GM19239 (cell line): ENCODE data around the gene SAFB.

ENCODE experiments used
- DNase-seq: peaks from one replicate; pipeline ENCODE4 v3.0.0; 2011; ENCODE audit warnings: low spot score; ENCODE audit not compliant: insufficient read length
- FAIRE-seq: peaks from 2 replicates; lab custom pipeline; 2011; peaks lifted over from hg19 to GRCh38; lab: Jason Lieb, UNC

The SAFB gene

GRCh38 chr19:5622465-5623396 lies at the start of gene SAFB, which contains the start of gene SAFB2:
Gene SAFB, plus strand, starts transcription at chr19:5623083. Its CDS starts 123 bp downstream, at chr19:5623206.
Gene SAFB2, minus strand, starts transcription at chr19:5622776. Its CDS starts 61 bp downstream, at chr19:5622715.
- FAIRE-seq: peak; percentile 99
- peak; percentile 89 for DNase-seq

GRCh38 chr19:5575590-5575989 lies 47.3 kb upstream of the SAFB start:
- FAIRE-seq: no peak
- DNase-seq: no peak

- FAIRE-seq (no peak), DNase-seq (peak; percentile 89)
Measured at GRCh38 chr19:5578097-5578846, 44.6 kb upstream of the SAFB start.

- no peak for FAIRE-seq
- no peak for DNase-seq
Measured at GRCh38 chr19:5579286-5579685, 43.6 kb upstream of the SAFB start.

- FAIRE-seq (no peak), DNase-seq (no peak)
Measured at GRCh38 chr19:5579697-5580096, 43.2 kb upstream of the SAFB start.

- FAIRE-seq (no peak), DNase-seq (no peak)
Measured at GRCh38 chr19:5580161-5580571, 42.7 kb upstream of the SAFB start.

- FAIRE-seq (no peak), DNase-seq (no peak)
Measured at GRCh38 chr19:5585461-5586299, 37.2 kb upstream of the SAFB start.

- DNase-seq (no peak), FAIRE-seq (no peak)
Measured at GRCh38 chr19:5586300-5587070, 36.4 kb upstream of the SAFB start.

- FAIRE-seq (no peak), DNase-seq (no peak)
Measured at GRCh38 chr19:5587071-5587455, 35.8 kb upstream of the SAFB start.

- DNase-seq: no peak
- no peak for FAIRE-seq
Measured at GRCh38 chr19:5587661-5588060, 35.2 kb upstream of the SAFB start.

GRCh38 chr19:5588441-5588840 lies 34.4 kb upstream of the SAFB start:
- FAIRE-seq: no peak
- DNase-seq: no peak

- no peak for FAIRE-seq
- no peak for DNase-seq
Measured at GRCh38 chr19:5588906-5589676, 33.8 kb upstream of the SAFB start.

- no peak for DNase-seq
- FAIRE-seq: no peak
Measured at GRCh38 chr19:5590151-5590864, 32.6 kb upstream of the SAFB start.

GRCh38 chr19:5590865-5591154 lies 32.1 kb upstream of the SAFB start:
- FAIRE-seq (no peak), DNase-seq (no peak)

- no peak for FAIRE-seq
- no peak for DNase-seq
Measured at GRCh38 chr19:5591476-5591875, 31.4 kb upstream of the SAFB start.

GRCh38 chr19:5592531-5593342 lies 30.1 kb upstream of the SAFB start:
- no peak for FAIRE-seq
- no peak for DNase-seq

- DNase-seq: no peak
- no peak for FAIRE-seq
Measured at GRCh38 chr19:5593343-5594255, 29.3 kb upstream of the SAFB start.
